DMS79 (cell line): ENCODE results near the gene RIN2.
"Not testable (repeated sequence)": the region's sequence is repeated elsewhere in the genome, so short reads cannot be mapped to it uniquely, and the experiment has no call there.

ENCODE experiments used
- DNase-seq: peaks from one replicate; lab custom pipeline; 2025; lab: John Stamatoyannopoulos, UW

RIN2 gene

GRCh38 chr20:19739351-19739750 is 18.7 kb upstream of the RIN2 start:
- DNase-seq, result no peak

GRCh38 chr20:19740512-19740911 is 17.5 kb upstream of the RIN2 start:
- DNase-seq, result no peak

GRCh38 chr20:19741924-19742323 is 16.1 kb upstream of the RIN2 start:
- no peak for DNase-seq

GRCh38 chr20:19742974-19743639 is 15.0 kb upstream of the RIN2 start:
- no peak for DNase-seq

- no peak for DNase-seq
Measured at GRCh38 chr20:19743640-19743995, 14.4 kb upstream of the RIN2 start.

- no peak for DNase-seq
Measured at GRCh38 chr20:19745106-19745505, 13.0 kb upstream of the RIN2 start.

- no peak for DNase-seq
Measured at GRCh38 chr20:19745584-19745983, 12.5 kb upstream of the RIN2 start.

- DNase-seq, result no peak
Measured at GRCh38 chr20:19746396-19746795, 11.7 kb upstream of the RIN2 start.

GRCh38 chr20:19747903-19748302 is 10.2 kb upstream of the RIN2 start:
- no peak for DNase-seq

- no peak for DNase-seq
Measured at GRCh38 chr20:19748681-19749080, 9.4 kb upstream of the RIN2 start.

GRCh38 chr20:19749618-19750071 is 8.4 kb upstream of the RIN2 start:
- no peak for DNase-seq

- DNase-seq, result no peak
Measured at GRCh38 chr20:19750101-19750606, 7.9 kb upstream of the RIN2 start.

- peak; percentile 24 for DNase-seq
Measured at GRCh38 chr20:19750907-19751636, 7.0 kb upstream of the RIN2 start.

- DNase-seq, result not testable (repeated sequence)
Measured at GRCh38 chr20:19754201-19754600, 3.9 kb upstream of the RIN2 start.

- no peak for DNase-seq
Measured at GRCh38 chr20:19756761-19757486, 1.1 kb upstream of the RIN2 start.

- DNase-seq, result peak; percentile 79
Measured at GRCh38 chr20:19757487-19758132, 448 bp upstream of the RIN2 start.

- DNase-seq, result peak; percentile 19
Measured at GRCh38 chr20:19758501-19759331, 658 bp downstream of the RIN2 start.

- no peak for DNase-seq
Measured at GRCh38 chr20:19760371-19760721, 2.3 kb downstream of the RIN2 start.

- no peak for DNase-seq
Measured at GRCh38 chr20:19761326-19761725, 3.3 kb downstream of the RIN2 start.

- DNase-seq, result peak; percentile 51
Measured at GRCh38 chr20:19761841-19762240, 3.8 kb downstream of the RIN2 start.

GRCh38 chr20:19764207-19764606 is 6.1 kb downstream of the RIN2 start:
- no peak for DNase-seq

- DNase-seq, result no peak
Measured at GRCh38 chr20:19765266-19765665, 7.2 kb downstream of the RIN2 start.
